ENCODE results near the gene CHRFAM7A. TPM values are rescaled to one million over a fixed set of nuclear protein-coding genes. Genes with fewer than 3 reads are reported as not detected.

Gene CHRFAM7A
- total RNA-seq, 4 donors from 2014 or later = 0.15 to 1.4 (median 0.27) TPM

Small RNA genes within 50 kb of the gene (small RNA-seq; reads per million reads assigned to genes)
- gene AC019322.2 = 0 reads per million in 4 donors
- gene RF00019 = 0 reads per million in 4 donors
- 0 reads per million in 4 donors for gene RF00096
- 0 reads per million in 4 donors for gene RN7SL196P

Other genes starting within 250 kb of the CHRFAM7A start
- gene GOLGA8R, start 20.7 kb upstream of the CHRFAM7A start, total RNA-seq = 1 to 10 TPM; 3.2 to 4.0 (median 3.2) TPM
- 1 to 10 TPM; 1.2 to 7.5 (median 1.5) TPM for gene GOLGA8Q, start 158.5 kb upstream of the CHRFAM7A start, total RNA-seq
- gene GOLGA8H, start 210.5 kb upstream of the CHRFAM7A start, total RNA-seq = under 1 TPM in 3 of 4 donors, not detected in 1; 0.27 to 0.59 (median 0.46) TPM